Left lung (tissue), 10 donors: Measurements from ENCODE around the gene AKNA. TPM values are rescaled to one million over a fixed set of nuclear protein-coding genes. Genes with fewer than 3 reads are reported as not detected.
"Not testable (repeated sequence)": the region's sequence is repeated elsewhere in the genome, so short reads cannot be mapped to it uniquely, and the experiment has no call there.

Source experiments
- ATAC-seq: fragments of 200-7000 bp; cut with Tn5 transposase; one replicate; pipeline ENCODE4 v1.9.1; 2020; ENCODE audit warnings: moderate library complexity
- DNase-seq, 4 donors: peaks; one replicate each; pipeline ENCODE4 v3.0.0-alpha.2; 2013 to 2020
- H3K27ac ChIP-seq, 2 donors: fragments of 200-600 bp; sonication (generic) in 1 of 2; one replicate each; pipeline versions ENCODE4 v1.5.0 to v1.8.0; 2020 to 2021
- H3K27me3 ChIP-seq, 2 donors: fragments of 200-600 bp; sonication (generic) in 1 of 2; one replicate each; pipeline versions ENCODE4 v1.5.0 to v1.8.0; 2020 to 2021
- H3K36me3 ChIP-seq, 2 donors: fragments of 200-600 bp; sonication (generic) in 1 of 2; one replicate each; pipeline versions ENCODE4 v1.5.0 to v1.8.0; 2020 to 2021
- H3K4me1 ChIP-seq, 2 donors: fragments of 200-600 bp; one replicate each; pipeline ENCODE4 v1.8.0; 2021
- H3K4me3 ChIP-seq, 2 donors: fragments of 200-600 bp; sonication (generic) in 1 of 2; one replicate each; pipeline versions ENCODE4 v1.5.0 to v1.8.0; 2020 to 2021; ENCODE audit warnings: mild to moderate bottlenecking in 1 of 2
- H3K9me3 ChIP-seq, 2 donors: fragments of 200-600 bp; sonication (generic) in 1 of 2; one replicate each; pipeline versions ENCODE4 v1.5.0 to v1.8.0; 2020 to 2021
- CTCF ChIP-seq, 2 donors: fragments of 200-600 bp; sonication (generic) in 1 of 2; IDR thresholded peaks; one replicate each; pipeline versions ENCODE4 v1.5.0 to v1.8.0; 2021; ENCODE audit warnings: antibody characterized with exemption in 2 of 2
- intact Hi-C, 2 donors: fragments of 100-400 bp; cut with DNase I; formaldehyde crosslinking; loops; one replicate each; pipeline versions ENCODE4 v1.11.2 to v1.14.2; 2022
- polyA plus RNA-seq, 6 donors: library from polyadenylated mRNA; unstranded; fragments of 120-200 nt; gene quantifications; one replicate each; pipeline ENCODE4 v1.2.1, GENCODE V29; 2013; ENCODE audit not compliant: insufficient read length in 6 of 6
- total RNA-seq, 2 donors: library from RNA; stranded (reverse); fragmentation: NEBNext Ultra II Directional; extraction: Animal tissue kit (Norgen Biotek cat#: 25700); gene quantifications; one replicate each; pipeline ENCODE4 v1.2.1, GENCODE V29; 2021
- donor health status: DM: no; HTN: yes; CAD: no.
- donor health status: DM: no; HTN: no; CAD: no.

AKNA gene
- total and polyA plus RNA-seq, 8 donors = 25.1 to 55.3 (median 36.7) TPM

- ATAC-seq (no peak), DNase-seq (no peak)
- TF ChIP-seq CTCF (IDR thresholded peaks at IDR 0.05) = no peak
- Histone ChIP-seq H3K9me3 (no peaks in the 10 kb centered on the region), H3K4me1 (peaks cover 0 to 5% of the 10 kb centered on the region in 2 donors), H3K27ac (no peak overlapping the region), H3K4me3 (no peak overlapping the region), H3K27me3 (no peaks in the 10 kb centered on the region), H3K36me3 (peaks cover 0 to 52% of the 10 kb centered on the region in 2 donors)
- intact Hi-C loops = no loop called here
Measured at GRCh38 chr9:114334490-114334889, 53.3 kb downstream of the AKNA start.

GRCh38 chr9:114333718-114334117, 54.1 kb downstream of the AKNA start:
- H3K27ac ChIP-seq, intact Hi-C loops, H3K4me3 ChIP-seq, H3K4me1 ChIP-seq, DNase-seq, H3K27me3 ChIP-seq, H3K9me3 ChIP-seq, ATAC-seq: not testable (repeated sequence)
- peaks cover 0 to 44% of the 10 kb centered on the region in 2 donors for H3K36me3 ChIP-seq

DNA sequence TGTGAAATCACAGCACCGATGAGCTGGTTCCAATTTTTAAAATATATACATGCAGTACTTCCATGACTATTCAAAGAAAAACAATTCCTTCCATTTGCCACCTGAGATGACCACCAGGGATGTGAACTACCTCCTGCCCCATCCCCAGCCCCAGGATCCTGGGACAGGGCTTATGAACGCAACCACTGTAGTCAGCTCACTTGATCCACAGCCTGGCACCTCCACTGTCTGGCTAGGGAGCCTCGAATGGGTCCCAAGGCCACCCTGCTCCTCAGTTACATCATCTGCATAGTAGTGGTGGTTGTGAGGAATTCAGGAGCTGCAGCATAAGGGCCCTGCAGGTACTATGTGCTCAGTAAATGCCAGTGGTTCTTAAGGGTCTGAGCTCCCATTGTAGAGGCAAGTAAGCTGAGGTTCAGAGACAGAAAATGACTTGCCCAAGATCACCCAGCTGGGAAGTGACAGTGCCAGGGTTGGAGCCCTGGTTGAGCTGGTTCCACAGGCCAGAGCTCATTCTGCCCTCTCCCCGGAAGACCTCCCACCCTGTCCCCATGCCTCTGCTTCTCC, 55.2 kb downstream of the AKNA start:
- H3K36me3 ChIP-seq = peaks cover 0 to 33% of the 10 kb centered on the region in 2 donors
- H3K9me3 ChIP-seq, DNase-seq, H3K27ac ChIP-seq, H3K27me3 ChIP-seq, H3K4me1 ChIP-seq, H3K4me3 ChIP-seq, intact Hi-C loops, ATAC-seq: not testable (repeated sequence)

DNA sequence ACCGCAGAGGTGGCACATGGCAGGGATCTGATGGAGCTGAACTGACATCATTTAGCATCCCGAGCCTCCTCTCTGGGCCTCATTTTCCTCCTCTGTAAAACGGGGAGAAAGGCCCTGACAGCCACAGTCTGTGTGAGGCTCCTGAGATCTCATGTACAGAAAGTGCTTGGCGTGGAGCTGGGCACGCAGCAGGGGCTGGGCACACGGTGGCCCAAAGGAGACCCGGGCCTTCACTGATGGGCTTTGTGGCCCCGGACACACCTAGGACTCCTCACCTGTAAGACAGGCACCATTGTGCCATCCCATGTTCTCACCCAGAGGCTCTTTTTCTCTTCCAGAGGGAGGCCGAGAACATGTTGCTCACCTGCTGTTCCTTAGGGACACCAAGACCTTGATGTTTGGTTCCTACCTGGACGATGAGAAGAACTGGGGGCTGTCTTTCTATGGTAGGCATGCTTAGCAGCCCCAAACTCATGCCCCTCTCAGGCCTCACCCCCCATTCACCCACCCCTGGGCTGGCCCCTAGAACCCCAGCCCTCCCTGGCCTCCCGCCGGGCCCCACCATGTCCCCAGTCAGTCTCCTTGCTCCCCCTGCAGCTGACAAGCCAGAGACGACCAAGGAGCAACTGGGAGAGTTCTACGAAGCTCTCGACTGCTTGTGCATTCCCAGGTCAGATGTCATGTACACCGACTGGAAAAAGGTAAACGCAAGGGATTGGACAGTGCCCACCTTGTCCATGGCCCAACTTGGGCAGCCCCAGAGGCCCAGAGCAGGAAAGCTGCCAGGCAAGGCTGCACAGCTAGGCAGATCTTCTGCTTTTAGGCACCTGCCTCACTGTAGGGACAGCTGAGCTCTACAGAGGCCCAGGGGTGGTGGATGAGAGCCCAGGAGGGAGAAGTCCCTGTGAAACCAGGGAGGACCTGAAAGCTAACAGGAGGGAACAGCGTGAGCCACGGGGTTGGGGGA, 56.3 kb downstream of the AKNA start:
- H3K27ac ChIP-seq, DNase-seq, H3K4me3 ChIP-seq, ATAC-seq, H3K27me3 ChIP-seq, intact Hi-C loops, H3K9me3 ChIP-seq, H3K4me1 ChIP-seq: not testable (repeated sequence)
- peaks cover 0 to 22% of the 10 kb centered on the region in 2 donors for H3K36me3 ChIP-seq

DNA sequence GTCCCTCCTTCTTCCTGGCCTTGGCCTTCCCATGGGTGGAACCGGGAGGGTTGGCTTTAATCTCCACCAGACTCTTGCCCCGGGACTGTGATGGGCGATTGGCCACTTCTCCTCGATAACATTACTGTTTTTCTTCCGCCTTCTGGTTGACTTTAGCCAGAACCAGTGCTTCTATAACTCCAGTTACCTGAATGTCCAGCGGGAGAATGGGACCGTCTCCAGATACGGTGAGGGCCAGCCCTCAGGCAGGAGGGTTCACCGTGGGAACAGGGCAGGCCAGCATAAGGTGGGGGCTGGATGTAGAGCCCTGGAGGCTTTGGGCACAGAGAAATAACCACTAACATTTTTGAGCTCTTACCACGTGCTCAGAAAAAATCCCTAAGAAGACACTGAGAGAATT, 57.1 kb downstream of the AKNA start:
- no peaks in the 10 kb centered on the region for H3K4me1 ChIP-seq

DNA sequence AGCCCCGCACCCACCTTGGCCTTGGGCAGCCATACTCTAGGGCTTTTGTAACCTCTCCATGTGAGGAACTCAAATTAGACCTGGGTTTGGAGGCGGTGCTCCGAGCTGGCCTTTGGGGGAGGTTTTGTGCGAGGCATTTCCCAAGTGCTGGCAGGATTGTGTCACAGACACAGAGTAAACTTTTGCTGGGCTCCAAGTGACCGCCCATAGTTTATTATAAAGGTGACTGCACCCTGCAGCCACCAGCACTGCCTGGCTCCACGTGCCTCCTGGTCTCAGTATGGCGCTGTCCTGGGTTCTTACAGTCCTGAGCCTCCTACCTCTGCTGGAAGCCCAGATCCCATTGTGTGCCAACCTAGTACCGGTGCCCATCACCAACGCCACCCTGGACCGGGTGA, 58.2 kb downstream of the AKNA start, which contains the start of gene ORM2:
Gene ORM2 (plus strand): TSS at position 245 of the 398 bp plus-strand sequence. CDS start 36 bp downstream, at position 281.
- H3K9me3 ChIP-seq, H3K4me1 ChIP-seq, intact Hi-C loops, DNase-seq, H3K27me3 ChIP-seq, H3K27ac ChIP-seq, H3K36me3 ChIP-seq, H3K4me3 ChIP-seq: not testable (repeated sequence)
- ATAC-seq = peak; percentile 86

More for the DNA sequence above, 57.1 kb downstream of the AKNA start:
- intact Hi-C loops = no loop called here
- Histone ChIP-seq H3K27ac (no peak overlapping the region), H3K4me3 (no peak overlapping the region), H3K36me3 (peaks cover 0 to 13% of the 10 kb centered on the region in 2 donors), H3K27me3 (no peaks in the 10 kb centered on the region), H3K9me3 (no peaks in the 10 kb centered on the region)
- no peak for ATAC-seq
- TF ChIP-seq CTCF (IDR thresholded peaks at IDR 0.05) = no peak
- no peak for DNase-seq

DNA sequence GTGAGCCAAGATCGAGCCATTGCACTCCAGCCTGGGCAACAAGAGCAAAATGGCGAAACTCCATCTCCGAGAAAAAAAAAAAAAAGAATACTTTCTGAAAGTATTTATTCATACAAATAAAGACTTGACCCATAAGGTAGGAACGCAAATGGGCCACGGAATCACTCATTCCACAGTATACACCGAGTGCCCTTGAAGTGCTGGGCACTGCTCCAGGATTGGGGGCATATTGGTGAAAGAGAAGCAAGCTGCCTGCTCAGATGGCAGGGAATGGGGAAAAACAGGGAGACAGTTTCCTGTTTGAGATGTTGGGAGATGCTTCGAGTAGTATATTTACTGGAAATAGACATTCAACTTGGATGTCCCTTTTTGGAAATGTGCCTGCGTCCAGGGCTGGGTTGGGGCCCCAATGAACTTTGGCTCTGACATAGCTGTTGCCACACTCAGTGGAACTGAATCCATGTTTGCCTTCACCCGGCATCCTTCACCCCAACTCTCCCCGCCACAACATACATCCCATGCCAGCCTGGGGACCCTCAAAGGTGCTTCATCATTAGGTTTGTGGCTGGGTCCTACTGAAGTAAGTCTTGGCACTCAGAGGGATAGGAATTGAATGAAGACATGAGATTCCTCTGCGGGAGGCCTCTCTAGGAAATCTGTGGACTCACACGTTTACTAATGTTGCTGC, 58.7 kb downstream of the AKNA start:
- peak in 1 of 4 donors; percentile 24 for DNase-seq
- peak; percentile 34 for ATAC-seq
- H3K4me3 ChIP-seq, intact Hi-C loops, H3K27me3 ChIP-seq, H3K9me3 ChIP-seq, H3K27ac ChIP-seq, H3K36me3 ChIP-seq, H3K4me1 ChIP-seq: not testable (repeated sequence)

DNA sequence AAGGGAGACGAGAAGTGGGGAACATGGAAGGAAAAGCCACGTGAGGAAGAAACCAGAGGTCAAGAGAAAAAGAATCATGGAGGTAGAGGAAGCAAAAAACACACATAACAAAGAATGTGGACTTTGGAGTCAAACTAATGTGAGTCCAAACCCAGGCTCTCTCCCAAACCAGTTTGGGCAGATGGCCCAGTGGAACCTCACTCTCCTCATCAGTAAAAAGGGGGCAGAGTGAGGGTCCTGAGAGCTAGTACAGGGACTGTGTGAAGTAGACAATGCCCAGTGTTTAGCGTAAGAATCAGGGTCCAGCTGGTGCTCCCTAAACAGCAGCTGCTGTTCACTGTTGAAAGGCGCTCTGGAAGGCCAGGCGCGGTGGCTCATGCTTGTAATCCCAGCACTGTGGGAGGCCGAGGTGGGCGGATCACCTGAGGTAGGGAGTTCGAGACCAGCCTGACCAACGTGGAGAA, 59.4 kb downstream of the AKNA start:
- H3K27me3 ChIP-seq, H3K9me3 ChIP-seq, H3K27ac ChIP-seq, H3K4me1 ChIP-seq, ATAC-seq, H3K36me3 ChIP-seq, intact Hi-C loops, DNase-seq, H3K4me3 ChIP-seq: not testable (repeated sequence)
